Activated T-helper 1 cell treated with anti-CD3 and anti-CD28 coated beads, Interleukin-2, amount 50 U/mL, for 16 hours (primary cell): ENCODE results near the gene KLHL29.

Experiments used
- DNase-seq, 2 donors: peaks; one replicate each; pipeline ENCODE4 v3.0.0-alpha.2; 2020; ENCODE audit warnings: low read depth in 1 of 2, low spot score in 1 of 2

The KLHL29 gene

GRCh38 chr2:23565814-23566213 lies 180.8 kb downstream of the KLHL29 start:
- DNase-seq, result no peak

DNA sequence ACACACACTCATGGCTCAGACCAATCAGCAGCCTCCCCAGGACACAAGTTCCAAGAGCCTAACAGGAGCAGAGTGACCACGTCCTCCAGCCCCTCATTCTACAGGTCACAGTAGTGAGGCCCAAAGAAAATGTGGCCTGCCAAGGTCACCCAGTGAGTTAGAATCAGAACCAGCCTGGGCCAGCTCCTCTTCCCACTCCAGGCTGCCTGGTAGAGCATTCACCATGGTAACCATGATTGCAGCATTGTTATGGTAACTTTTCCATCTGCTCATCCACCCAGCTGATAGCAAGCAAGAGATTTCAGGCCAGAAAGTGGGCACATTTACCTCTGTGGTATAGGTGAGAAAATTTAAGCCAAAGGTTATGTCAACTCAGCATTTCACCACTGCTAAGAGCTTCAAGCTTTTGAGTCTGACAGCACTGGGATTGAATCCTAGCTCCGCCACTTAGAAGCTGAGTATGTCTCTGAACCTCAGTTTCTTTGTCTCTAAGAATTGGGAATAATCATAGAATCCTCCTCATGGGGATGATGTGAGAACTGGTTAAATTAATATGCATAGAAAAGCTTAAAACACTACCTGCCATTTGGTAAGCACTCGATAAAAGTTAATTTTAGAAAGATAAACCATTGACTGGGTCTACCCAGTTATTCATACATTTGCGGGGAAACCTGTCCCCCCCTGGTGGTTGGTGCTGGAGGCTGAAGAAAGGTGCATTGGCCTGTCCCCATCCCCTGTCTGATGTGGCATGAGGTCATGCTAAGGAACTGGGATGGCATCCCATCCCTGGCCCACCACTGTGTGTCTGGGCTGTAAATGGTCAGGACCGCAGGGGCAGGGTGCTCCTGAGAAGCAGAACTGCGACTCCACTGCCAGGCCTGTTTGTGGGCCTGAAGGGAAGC lies 181.5 kb downstream of the KLHL29 start:
- no peak for DNase-seq

GRCh38 chr2:23567161-23567756 lies 182.3 kb downstream of the KLHL29 start:
- no peak for DNase-seq

- no peak for DNase-seq
Measured at GRCh38 chr2:23568211-23568610, 183.2 kb downstream of the KLHL29 start.

DNA sequence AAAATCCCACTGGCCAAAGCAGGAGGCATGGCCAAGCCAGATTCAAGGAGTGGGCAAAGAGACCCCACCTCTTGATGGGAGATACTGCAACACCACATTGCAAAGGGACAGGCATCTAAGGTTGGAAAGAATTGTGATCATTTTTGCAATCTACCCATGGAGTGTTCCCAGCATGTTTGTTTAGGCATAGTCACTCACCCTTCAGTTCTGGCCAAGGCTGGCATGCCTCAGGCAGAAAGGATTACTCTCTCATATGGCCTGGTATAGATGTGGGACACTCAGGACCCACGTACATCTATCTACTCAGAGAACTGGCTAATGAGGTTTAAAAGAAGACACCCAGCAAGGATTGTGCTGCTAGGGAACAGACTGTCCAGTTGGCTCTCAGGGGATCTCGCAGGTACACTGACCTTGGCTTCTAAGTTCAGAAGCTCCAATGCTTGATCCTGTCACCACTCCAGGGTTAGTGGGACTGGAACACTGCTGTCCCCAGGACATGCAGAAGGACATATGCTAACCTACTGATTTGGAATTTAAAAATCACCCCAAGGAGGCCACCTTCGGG lies 183.7 kb downstream of the KLHL29 start:
- DNase-seq, result no peak

DNA sequence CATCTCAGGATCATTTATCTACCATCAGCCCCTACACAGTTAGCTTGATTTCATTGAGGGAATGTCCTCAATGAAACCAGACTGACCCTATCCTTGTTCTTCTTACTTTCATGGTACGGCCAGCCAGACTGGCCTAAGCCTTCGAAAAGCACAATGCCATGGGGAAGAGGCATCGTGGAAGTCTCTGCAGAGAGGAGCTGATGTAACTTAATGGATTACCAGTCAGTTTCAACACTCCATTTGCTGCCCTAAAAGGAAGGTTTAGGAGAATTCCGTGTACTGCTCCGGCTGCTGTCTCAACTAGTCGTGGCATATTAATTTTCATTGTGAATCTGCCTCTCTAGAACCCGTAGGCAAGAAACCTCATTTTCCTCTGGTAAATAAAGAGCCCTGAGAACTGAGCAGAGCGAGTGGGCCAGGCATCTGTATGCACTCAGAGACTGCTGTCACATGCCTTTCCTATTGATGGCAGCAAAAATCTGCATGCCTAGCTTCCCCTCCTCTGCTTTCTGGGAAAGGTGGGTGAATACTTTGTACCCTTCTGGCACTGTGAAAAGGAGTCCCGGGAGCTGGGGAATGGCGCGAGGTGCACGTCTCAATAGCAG lies 184.9 kb downstream of the KLHL29 start:
- DNase-seq, result no peak

DNA sequence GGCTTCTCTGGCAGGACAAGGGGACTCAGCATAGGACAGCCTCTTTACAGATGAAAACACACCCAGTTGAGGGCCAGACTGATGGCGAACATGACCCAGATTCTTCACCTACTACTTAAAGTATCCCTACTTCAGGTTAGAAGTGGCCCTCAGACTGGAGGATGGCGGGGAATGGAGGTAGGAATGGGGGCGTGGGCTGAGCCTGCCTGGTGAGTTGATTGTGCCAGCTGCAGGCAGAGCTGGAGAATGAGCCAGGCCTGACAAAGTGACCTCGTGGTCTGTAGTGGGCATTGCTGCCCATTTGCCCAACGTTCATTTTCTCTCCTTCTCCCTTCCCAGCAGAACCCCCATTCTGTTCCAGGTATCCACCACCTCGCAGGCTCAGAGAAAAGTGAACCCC lies 186.1 kb downstream of the KLHL29 start:
- no peak for DNase-seq

DNA sequence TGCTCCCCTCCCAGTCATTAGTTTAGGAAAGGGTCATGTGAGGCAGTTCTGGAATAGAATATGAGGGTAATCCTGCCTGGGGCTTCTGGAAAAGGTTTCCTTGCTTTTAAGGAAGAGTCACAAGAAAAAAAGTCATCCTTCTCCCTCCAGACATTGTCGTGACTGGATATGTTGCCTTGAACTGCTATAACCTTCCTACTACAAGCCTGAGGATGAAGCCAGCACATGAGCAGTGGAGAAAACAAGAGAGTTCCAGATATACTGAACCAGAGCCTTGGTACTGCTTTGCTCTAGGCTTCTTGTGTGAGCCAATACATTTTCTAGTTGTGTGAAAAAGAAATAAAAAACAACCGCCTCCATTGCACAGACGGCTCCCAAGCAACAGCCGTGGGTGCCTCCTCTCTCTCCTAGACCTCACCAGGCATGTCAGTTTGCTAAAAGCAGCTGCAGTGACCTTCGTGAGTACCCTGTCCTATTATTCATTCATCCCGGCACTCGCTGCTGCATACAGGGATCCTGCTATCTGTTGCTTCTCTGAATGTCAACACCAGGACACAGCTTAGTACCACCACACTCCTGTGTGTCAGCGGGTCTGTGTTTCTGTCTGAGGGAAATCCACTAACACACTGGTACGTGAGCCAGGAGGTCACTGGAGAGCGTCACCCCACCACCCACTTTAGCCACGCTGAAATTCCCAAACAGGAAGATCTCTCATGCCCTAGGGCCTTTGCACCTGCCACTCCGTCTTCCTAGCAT lies 186.7 kb downstream of the KLHL29 start:
- no peak for DNase-seq

DNA sequence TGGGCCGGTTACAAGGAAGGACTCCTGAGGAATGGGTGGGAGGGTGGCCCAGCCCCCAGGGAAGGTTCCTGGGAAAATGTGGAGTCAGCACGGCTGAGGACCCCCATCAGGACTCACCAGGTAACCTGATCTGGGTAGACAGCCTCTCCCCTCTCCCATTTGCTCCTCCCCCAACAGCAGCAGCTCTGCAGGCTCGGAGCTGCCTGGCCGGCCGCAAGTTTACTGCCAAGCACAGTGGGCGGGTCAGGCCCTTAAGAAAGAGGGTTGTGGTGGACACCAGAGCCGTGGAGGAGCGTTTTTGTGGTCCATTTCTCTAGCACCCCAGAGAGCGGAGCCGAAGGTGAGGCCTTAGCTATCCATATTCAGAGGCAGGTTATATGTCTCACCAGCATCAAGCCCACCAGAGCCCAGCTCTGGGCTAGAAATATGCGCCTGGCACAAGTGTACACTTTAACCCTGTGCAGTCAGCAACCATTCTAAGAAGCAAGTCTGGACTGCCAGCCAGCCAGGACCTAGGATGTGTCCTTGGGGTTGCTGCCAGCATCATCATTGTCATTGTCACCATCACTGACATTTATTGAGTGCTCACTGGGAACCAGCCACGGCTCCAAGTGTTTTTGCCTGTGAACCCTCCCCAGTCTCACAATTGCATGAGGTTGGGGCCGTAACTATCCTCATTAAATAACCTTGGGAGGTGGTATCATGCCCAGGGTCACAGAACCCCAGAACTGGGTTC lies 190.1 kb downstream of the KLHL29 start:
- no peak for DNase-seq

DNA sequence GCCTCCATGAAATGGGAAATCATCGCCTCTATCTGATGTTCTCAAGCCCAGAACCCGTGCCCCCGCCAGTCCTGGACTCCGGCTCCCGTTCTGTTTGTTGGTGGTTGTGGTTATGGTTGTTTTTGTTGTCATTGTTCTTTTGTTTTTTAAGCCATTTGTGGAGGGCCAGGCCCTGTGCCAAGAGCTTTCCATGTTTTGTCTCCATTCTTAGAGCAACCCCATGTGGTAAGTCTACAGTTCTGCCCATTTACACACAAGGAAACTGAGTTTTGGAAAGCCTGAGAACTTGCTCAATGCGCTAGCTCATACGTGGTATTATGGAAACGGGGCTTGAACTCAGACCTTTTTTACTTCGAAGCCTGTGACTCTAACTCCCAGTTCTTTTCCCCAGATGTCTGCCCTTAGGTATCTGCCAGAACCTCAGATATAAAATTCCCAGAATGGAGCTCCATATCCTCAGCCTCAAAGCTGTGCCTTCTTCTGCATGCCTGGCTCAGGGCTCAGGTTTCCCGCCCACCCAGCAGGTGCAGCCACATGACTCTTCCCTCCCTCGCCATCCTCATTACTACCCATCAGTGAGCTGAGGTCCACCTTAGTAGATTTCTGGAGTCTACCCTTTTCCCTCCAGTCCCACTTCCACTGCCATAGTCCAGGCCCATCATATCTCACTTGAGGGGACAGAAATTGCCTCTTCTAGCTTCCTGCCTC lies 194.1 kb downstream of the KLHL29 start:
- DNase-seq, result no peak

DNA sequence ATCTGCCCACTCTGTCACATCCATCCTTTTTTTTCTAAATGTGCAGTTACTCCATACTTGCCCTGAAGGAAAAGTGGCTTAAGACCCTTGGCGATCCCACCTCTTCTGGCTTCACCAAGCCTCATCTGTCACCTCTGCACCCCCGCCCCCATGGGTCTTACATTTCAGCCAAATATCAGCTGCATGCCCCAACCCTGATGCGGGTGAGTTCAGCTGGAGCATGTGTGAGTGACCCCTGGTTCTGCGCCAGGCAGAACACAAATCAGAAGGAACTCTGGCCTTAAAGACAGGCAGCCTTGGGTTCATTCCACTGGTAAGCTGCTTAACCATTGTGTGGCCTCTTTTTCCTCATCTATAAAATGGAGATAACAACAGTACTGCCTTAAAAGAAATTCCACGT lies 194.7 kb downstream of the KLHL29 start:
- no peak for DNase-seq

- DNase-seq, result no peak
Measured at GRCh38 chr2:23583467-23583866, 198.5 kb downstream of the KLHL29 start.

DNA sequence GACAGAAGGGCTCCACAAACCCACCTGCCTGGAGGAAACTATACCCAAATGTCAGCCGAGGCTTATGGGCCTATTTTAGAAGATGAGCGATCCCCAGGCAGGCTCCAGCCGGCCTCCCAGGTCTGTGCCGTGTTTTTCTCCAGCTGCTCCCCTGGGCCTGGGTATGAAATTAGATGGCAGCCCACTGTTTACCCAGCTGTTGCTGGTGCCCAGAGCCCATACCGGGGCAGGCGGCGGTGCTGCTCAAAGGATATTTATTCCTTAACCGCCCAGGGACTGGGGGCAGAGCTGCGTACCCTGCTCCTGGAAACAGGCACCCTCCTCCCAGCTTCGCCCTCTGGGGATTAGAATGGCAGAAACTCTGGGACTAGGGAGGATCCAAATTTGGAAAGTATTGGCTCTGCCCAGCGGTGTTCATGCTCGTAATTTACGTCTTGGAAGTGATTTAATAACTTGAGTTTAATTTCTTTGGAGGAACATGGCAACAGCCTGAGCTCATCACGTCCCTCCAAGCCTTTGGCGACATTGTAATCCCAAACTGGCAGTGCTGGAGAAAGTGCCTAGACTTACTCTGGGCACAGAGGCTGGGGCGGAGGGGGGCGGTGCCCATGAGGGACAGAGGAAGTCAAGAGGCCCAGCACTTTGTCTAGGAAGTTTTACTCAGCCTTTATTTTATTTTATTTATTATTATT lies 199.2 kb downstream of the KLHL29 start:
- DNase-seq, result no peak

DNA sequence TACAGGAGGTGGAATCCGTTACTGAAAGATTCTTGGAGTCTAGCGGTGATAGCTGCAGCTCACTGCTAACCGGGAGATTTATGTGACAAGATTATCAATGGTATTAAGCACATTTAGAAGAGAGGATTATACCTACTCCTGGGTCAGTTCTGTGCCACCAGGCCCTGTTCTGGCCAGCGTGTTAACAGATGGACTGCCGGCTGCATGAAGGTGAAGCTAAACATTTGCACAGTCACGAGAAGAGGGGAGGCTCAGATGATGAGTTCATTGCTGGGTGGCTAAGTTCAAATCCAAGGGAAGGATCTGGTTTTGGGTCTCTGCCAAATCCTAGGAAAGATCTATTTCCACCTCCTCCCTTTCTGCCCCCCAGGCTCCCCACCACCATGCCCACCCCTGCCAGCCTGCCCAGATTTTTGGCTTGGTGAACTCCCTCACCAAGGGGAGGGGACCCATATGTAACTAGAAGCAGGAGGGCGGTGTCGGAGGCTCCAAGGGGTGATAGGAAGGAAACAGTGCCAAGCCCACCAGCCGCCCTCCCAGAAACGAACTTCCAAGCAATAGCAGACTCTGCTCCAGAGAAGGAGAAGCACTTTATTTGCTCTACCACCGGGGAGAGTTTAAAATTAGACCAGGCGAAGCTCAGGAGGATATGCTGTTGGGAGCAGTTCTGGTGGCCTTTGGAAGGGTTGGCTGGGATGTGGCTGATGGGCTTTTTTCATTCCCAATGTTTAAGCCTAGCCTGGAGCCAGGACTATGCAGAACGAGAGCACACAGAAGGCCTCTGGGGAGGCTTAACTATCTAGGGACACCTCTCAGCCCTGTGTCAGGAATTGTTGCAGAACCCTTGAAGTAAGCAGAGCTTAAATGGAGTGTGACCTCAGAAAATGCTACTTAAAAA lies 200.5 kb downstream of the KLHL29 start:
- no peak for DNase-seq

GRCh38 chr2:23586741-23587306 lies 201.8 kb downstream of the KLHL29 start:
- DNase-seq, result no peak

DNA sequence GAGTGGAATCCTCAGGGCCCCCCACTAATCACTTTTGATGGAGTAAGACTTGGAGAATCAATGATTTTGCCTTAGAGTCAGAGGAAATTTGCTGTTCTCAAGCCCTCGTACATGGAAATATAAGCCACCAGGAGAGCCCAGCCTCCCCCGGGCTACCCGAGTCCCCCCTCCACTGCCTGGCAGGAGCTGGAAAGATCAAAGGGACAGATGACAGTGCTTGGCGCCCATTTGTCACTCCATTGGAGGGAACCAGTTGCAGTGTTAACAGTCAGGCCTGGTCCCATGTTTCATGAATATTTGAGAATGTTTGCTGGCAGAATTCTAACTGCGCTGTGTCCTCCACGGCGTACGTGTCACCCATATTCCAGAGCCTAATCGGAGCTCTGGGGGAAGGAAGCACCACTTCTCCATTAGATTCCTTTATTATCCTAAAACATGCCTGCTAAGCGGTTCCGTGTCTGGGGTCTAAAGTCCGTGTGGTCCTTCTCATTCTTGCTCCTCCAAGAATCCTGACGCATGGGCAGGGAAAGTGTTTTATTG lies 202.4 kb downstream of the KLHL29 start:
- no peak for DNase-seq

DNA sequence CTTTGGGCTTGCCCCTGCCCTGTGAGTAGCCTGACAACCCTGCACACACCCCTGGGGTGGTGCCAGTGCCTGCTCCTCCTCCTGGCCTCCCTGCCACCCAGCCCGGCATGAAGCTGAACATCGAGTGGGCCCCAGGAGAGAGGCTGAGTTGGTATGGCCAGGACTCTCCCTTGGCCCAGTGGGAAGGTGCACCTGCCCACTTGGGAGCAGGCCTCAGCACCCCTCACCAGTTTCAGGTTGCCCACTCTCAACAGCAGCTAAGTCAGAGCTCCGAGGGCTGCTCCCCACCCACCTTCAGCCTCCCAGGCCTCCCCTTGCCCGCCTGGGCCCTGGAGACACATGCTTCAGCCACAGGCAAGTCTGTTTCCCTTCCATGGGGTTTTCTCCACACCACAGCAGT lies 203.1 kb downstream of the KLHL29 start:
- no peak for DNase-seq
